IMR-90 (cell line): ENCODE data around the gene ODAD2. TPM values are rescaled to one million over a fixed set of nuclear protein-coding genes. Genes with fewer than 3 reads are reported as not detected.

Experiments used
- ATAC-seq: fragments of 200-7000 bp; cut with Tn5 transposase; 2 replicates; pipeline ENCODE4 v1.9.1; 2020; ENCODE audit warnings: low read depth, mild to moderate bottlenecking, moderate library complexity
- BruUV-seq: library from RNA; stranded (reverse); fragments of 400-500 nt; replicated peaks from 2 replicates; lab custom pipeline; 2021; lab: Mats Ljungman, UMichigan
- CTCF ChIA-PET: fragments of 300-600 bp; formaldehyde crosslinking; extraction: SDS; loops from one replicate; lab custom pipeline; 2021; ENCODE audit warnings: antibody characterized with exemption; lab: Yijun Ruan, JAX
- POLR2A ChIA-PET: fragments of 300-600 bp; sonication (Branson Sonifier 250); formaldehyde crosslinking; loops from one replicate; lab custom pipeline; 2022; ENCODE audit warnings: antibody characterized with exemption; ENCODE audit not compliant: unreplicated experiment; lab: Charles Lee
- DNase-seq: peaks from one replicate; pipeline ENCODE4 v3.0.0; 2013
- H2AFZ ChIP-seq: replicated peaks from 2 replicates; pipeline ENCODE3; 2013; ENCODE audit warnings: low read length, mild to moderate bottlenecking; ENCODE audit not compliant: poor library complexity
- H2AK5ac ChIP-seq: 2 replicates; pipeline ENCODE4 v1.6.1; 2013; ENCODE audit warnings: low read depth, low read length, inconsistent platforms
- H2AK9ac ChIP-seq: replicated peaks from 2 replicates; pipeline ENCODE3; 2013; ENCODE audit warnings: mild to moderate bottlenecking, low read depth, low read length, moderate library complexity; ENCODE audit not compliant: poor library complexity
- H2BK120ac ChIP-seq: 2 replicates; pipeline ENCODE4 v1.6.1; 2013; ENCODE audit warnings: low read depth, low read length, inconsistent platforms
- H2BK15ac ChIP-seq: 3 replicates; pipeline ENCODE4 v1.6.1; 2013; ENCODE audit warnings: low read depth, low read length, inconsistent platforms
- H2BK20ac ChIP-seq: 2 replicates; pipeline ENCODE4 v1.6.1; 2013; ENCODE audit warnings: low read depth, mild to moderate bottlenecking, inconsistent platforms, low read length, moderate library complexity
- H2BK5ac ChIP-seq: 2 replicates; pipeline ENCODE4 v1.6.1; 2013; ENCODE audit warnings: mild to moderate bottlenecking, low read depth, low read length, inconsistent platforms; ENCODE audit not compliant: poor library complexity, severe bottlenecking
- H3K14ac ChIP-seq: replicated peaks from 2 replicates; pipeline ENCODE4 v1.6.1; 2013; ENCODE audit warnings: low read depth, low read length, inconsistent platforms
- H3K18ac ChIP-seq: 2 replicates; pipeline ENCODE4 v1.6.1; 2013; ENCODE audit warnings: low read depth, low read length, control low read depth
- H3K23ac ChIP-seq: 2 replicates; pipeline ENCODE4 v1.6.1; 2013; ENCODE audit warnings: low read depth, low read length, inconsistent platforms
- H3K27ac ChIP-seq: 2 replicates; pipeline ENCODE4 v1.5.1; 2013; ENCODE audit warnings: mild to moderate bottlenecking, control low read depth, low read length; ENCODE audit not compliant: insufficient read depth
- H3K27me3 ChIP-seq: 2 replicates; pipeline ENCODE4 v1.6.1; 2013; ENCODE audit warnings: low read length; ENCODE audit not compliant: control insufficient read depth, insufficient read depth
- H3K36me3 ChIP-seq: 2 replicates; pipeline ENCODE4 v1.6.1; 2013; ENCODE audit warnings: low read length, mixed read lengths; ENCODE audit not compliant: control insufficient read depth, insufficient read depth
- H3K4ac ChIP-seq: 2 replicates; pipeline ENCODE4 v1.6.1; 2013; ENCODE audit warnings: low read depth, low read length, inconsistent platforms
- H3K4me1 ChIP-seq: 2 replicates; pipeline ENCODE4 v1.6.1; 2013; ENCODE audit warnings: low read length, mixed read lengths; ENCODE audit not compliant: control insufficient read depth, insufficient read depth
- H3K4me2 ChIP-seq: 2 replicates; pipeline ENCODE4 v1.6.1; 2013; ENCODE audit warnings: low read depth, mild to moderate bottlenecking, control low read depth, low read length, moderate library complexity
- H3K4me3 ChIP-seq: 2 replicates; pipeline ENCODE4 v1.5.1; 2013; ENCODE audit warnings: low read depth, mild to moderate bottlenecking, control low read depth, low read length, moderate library complexity; ENCODE audit not compliant: insufficient read depth
- H3K56ac ChIP-seq: 2 replicates; pipeline ENCODE4 v1.6.1; 2013; ENCODE audit warnings: low read length, inconsistent platforms; ENCODE audit not compliant: insufficient read depth; ENCODE audit errors: extremely low read depth
- H3K79me1 ChIP-seq, 2 experiments: 2 replicates each; pipeline ENCODE4 v1.6.1; 2013; ENCODE audit warnings: low read length in 2 of 2, inconsistent platforms in 1 of 2, low read depth in 1 of 2
- H3K9ac ChIP-seq: 2 replicates; pipeline ENCODE4 v1.6.1; 2013; ENCODE audit warnings: low read depth, low read length, control low read depth
- H3K9me1 ChIP-seq: 2 replicates; pipeline ENCODE4 v1.6.1; 2013; ENCODE audit warnings: low read length, inconsistent platforms; ENCODE audit not compliant: insufficient read depth
- H3K9me3 ChIP-seq: 2 replicates; pipeline ENCODE4 v1.6.1; 2013; ENCODE audit warnings: low read length; ENCODE audit not compliant: control insufficient read depth, insufficient read depth
- H4K20me1 ChIP-seq: 2 replicates; pipeline ENCODE4 v1.6.1; 2013; ENCODE audit warnings: low read length, inconsistent platforms; ENCODE audit not compliant: insufficient read depth
- H4K5ac ChIP-seq: 2 replicates; pipeline ENCODE4 v1.6.1; 2013; ENCODE audit warnings: mild to moderate bottlenecking, low read depth, low read length, control low read depth
- H4K8ac ChIP-seq, 2 experiments: 2 replicates each; pipeline ENCODE4 v1.6.1; 2013; ENCODE audit warnings: low read depth in 2 of 2, low read length in 2 of 2, control low read depth in 1 of 2, inconsistent platforms in 1 of 2
- H4K91ac ChIP-seq: 2 replicates; pipeline ENCODE4 v1.6.1; 2013; ENCODE audit warnings: low read depth, low read length, inconsistent platforms; ENCODE audit not compliant: insufficient read depth
- BHLHE40 ChIP-seq: fragments of 150-350 bp; IDR thresholded peaks from 2 replicates; pipeline ENCODE4 v1.6.1; 2016; ENCODE audit warnings: mild to moderate bottlenecking, low read depth, low read length
- CEBPB ChIP-seq: IDR thresholded peaks from 2 replicates; pipeline ENCODE4 v1.6.1; 2012; ENCODE audit warnings: low read depth, low read length, improper control_type of control experiment
- CHD1 ChIP-seq: IDR thresholded peaks from 2 replicates; pipeline ENCODE4 v1.6.1; 2012; ENCODE audit warnings: low read depth, low read length, improper control_type of control experiment
- FOS ChIP-seq: fragments of 150-350 bp; IDR thresholded peaks from 2 replicates; pipeline ENCODE4 v1.6.1; 2016; ENCODE audit warnings: low read depth, low read length
- MAFK ChIP-seq: IDR thresholded peaks from 2 replicates; pipeline ENCODE4 v1.6.1; 2012; ENCODE audit warnings: low read depth, low read length, improper control_type of control experiment
- MAZ ChIP-seq: IDR thresholded peaks from 2 replicates; pipeline ENCODE4 v1.6.1; 2012; ENCODE audit warnings: low read depth, mild to moderate bottlenecking, low read length, improper control_type of control experiment, moderate library complexity, borderline replicate concordance
- MXI1 ChIP-seq: IDR thresholded peaks from 2 replicates; pipeline ENCODE4 v1.6.1; 2012; ENCODE audit warnings: low read depth, mild to moderate bottlenecking, low read length, moderate library complexity, borderline replicate concordance
- NFE2L2 ChIP-seq: fragments of 150-350 bp; IDR thresholded peaks from 2 replicates; pipeline ENCODE4 v1.6.1; 2016; ENCODE audit warnings: low read depth, mild to moderate bottlenecking, low read length
- POLR2A ChIP-seq: IDR thresholded peaks from 2 replicates; pipeline ENCODE4 v1.6.1; 2012; ENCODE audit warnings: mild to moderate bottlenecking, low read depth, low read length
- RAD21 ChIP-seq: IDR thresholded peaks from 2 replicates; pipeline ENCODE4 v1.6.1; 2012; ENCODE audit warnings: low read length, improper control_type of control experiment
- RCOR1 ChIP-seq: IDR thresholded peaks from 2 replicates; pipeline ENCODE4 v1.6.1; 2012; ENCODE audit warnings: mild to moderate bottlenecking, low read length, improper control_type of control experiment; ENCODE audit not compliant: insufficient replicate concordance
- RFX5 ChIP-seq: IDR thresholded peaks from 2 replicates; pipeline ENCODE4 v1.8.0; 2012; ENCODE audit warnings: low read depth, mild to moderate bottlenecking, low read length, moderate library complexity
- SMC3 ChIP-seq: fragments of 150-350 bp; IDR thresholded peaks from 2 replicates; pipeline ENCODE4 v1.6.1; 2016; ENCODE audit warnings: low read depth, mild to moderate bottlenecking, antibody characterized with exemption, low read length, moderate library complexity
- WGBS, 2 experiments: methylation state at CpG; one replicate each; pipeline versions ENCODE4 v1.1.5 to v1.1.7; 2013; ENCODE audit warnings: missing lambda C conversion rate in 2 of 2; ENCODE audit not compliant: insufficient read length in 1 of 2; ENCODE audit errors: extremely low coverage in 2 of 2; 5-methylcytosine and 5-hydroxymethylcytosine counted together
- dilution Hi-C: fragments of 300-500 bp; cut with HindIII; formaldehyde crosslinking; loops from one replicate; pipeline ENCODE4 v1.14.3; 2018; ENCODE audit warnings: low sequenced_read_pairs; ENCODE audit not compliant: unreplicated experiment
- in situ Hi-C: fragments of 300-500 bp; cut with MboI; formaldehyde crosslinking; loops from 3 replicates; pipeline ENCODE4 v1.14.3; 2019; ENCODE audit warnings: low sequenced_read_pairs, inconsistent platforms, mixed read lengths
- intact Hi-C: fragments of 100-400 bp; cut with micrococcal nuclease; formaldehyde crosslinking; loops from 2 replicates; pipeline ENCODE4 v1.10.0; 2022
- polyA plus RNA-seq, 3 experiments: library from polyadenylated mRNA; depleted of rRNA; stranded (reverse); fragments of >200 nt; gene quantifications; 2 replicates each; pipeline ENCODE4 v1.2.3, GENCODE V29; 2012; ENCODE audit warnings: low replicate concordance in 1 of 3
- total RNA-seq: library from RNA; depleted of rRNA; stranded (reverse); fragments of >200 nt; gene quantifications from 2 replicates; pipeline ENCODE4 v1.2.3, GENCODE V29; 2012
- TF ChIP-seq, protein P1 (sequence below): fragments of 150-350 bp; IDR thresholded peaks from 2 replicates; pipeline ENCODE4 v1.6.1; 2016; ENCODE audit warnings: low read depth, mild to moderate bottlenecking, low read length, moderate library complexity, borderline replicate concordance
- TF ChIP-seq, protein P2 (sequence below): conservative IDR thresholded peaks from 2 replicates; pipeline ENCODE4 v1.5.1; 2012; ENCODE audit warnings: mild to moderate bottlenecking, low read depth, low read length, improper control_type of control experiment
- TF ChIP-seq, protein P3 (sequence below): fragments of 150-350 bp; IDR thresholded peaks from 2 replicates; pipeline ENCODE4 v1.6.1; 2017; ENCODE audit warnings: mild to moderate bottlenecking, antibody characterized with exemption, low read length, low read depth

ODAD2 gene
- total and polyA plus RNA-seq, 2 of the 4 experiments (the other 2 are of a cell fraction), result 0.53 to 0.72 TPM

DNA sequence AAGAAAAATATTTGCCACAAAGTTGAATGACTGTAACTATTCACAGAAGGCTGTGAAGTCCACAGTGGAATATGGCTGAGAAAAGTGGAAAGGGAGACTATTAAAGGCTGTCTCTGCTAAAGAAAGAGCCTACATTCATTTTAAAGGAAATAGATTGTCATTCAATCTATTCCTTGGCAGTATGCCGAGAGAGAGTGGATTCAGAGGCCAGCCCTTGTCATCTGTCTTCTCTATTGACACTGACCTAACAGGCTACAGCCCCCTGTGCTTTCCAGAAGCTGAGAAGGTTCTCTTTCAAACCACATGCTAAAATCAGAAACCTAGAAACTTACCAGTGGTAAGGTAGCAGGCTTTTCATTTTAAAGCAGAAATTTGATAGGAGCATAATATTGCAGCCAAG lies 12.1 kb downstream of the ODAD2 start:
- Histone ChIP-seq H4K20me1 (no peaks in the 10 kb centered on the region), H3K27ac (no peak overlapping the region), H4K5ac (no peak overlapping the region), H2BK120ac (no peak overlapping the region), H3K18ac (no peak overlapping the region), H3K9me1 (no peaks in the 10 kb centered on the region), H3K79me1 (no peaks in the 10 kb centered on the region), H3K9ac (no peak overlapping the region), H3K36me3 (no peaks in the 10 kb centered on the region), H3K23ac (no peak overlapping the region), H2BK15ac (no peak overlapping the region), H2AK9ac (no peak overlapping the region), H2AFZ (no peak overlapping the region), H2BK5ac (no peak overlapping the region), H3K9me3 (no peaks in the 10 kb centered on the region), H3K4me1 (no peaks in the 10 kb centered on the region), H4K91ac (no peak overlapping the region), H2BK20ac (no peak overlapping the region), H2AK5ac (no peak overlapping the region), H3K4me3 (no peak overlapping the region), H4K8ac (no peak overlapping the region), H3K4ac (no peak overlapping the region), H3K4me2 (no peak overlapping the region), H3K56ac (no peak overlapping the region), H3K14ac (no peak overlapping the region), H3K27me3 (no peaks in the 10 kb centered on the region)
- CTCF ChIA-PET, result no interaction called here
- WGBS, 2 experiments, result no CpG with 5 or more reads among the region's 1 CpG
- no peak for ATAC-seq
- TF ChIP-seq, protein P1, sequence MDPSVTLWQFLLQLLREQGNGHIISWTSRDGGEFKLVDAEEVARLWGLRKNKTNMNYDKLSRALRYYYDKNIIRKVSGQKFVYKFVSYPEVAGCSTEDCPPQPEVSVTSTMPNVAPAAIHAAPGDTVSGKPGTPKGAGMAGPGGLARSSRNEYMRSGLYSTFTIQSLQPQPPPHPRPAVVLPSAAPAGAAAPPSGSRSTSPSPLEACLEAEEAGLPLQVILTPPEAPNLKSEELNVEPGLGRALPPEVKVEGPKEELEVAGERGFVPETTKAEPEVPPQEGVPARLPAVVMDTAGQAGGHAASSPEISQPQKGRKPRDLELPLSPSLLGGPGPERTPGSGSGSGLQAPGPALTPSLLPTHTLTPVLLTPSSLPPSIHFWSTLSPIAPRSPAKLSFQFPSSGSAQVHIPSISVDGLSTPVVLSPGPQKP, result no peak
- TF ChIP-seq MXI1 (no peak), NFE2L2 (no peak), MAFK (no peak), POLR2A (no peak), CEBPB (no peak), RAD21 (no peak), MAZ (no peak), RCOR1 (no peak), BHLHE40 (no peak), RFX5 (no peak), SMC3 (no peak), CHD1 (no peak), FOS (no peak)
- TF ChIP-seq, protein P2, sequence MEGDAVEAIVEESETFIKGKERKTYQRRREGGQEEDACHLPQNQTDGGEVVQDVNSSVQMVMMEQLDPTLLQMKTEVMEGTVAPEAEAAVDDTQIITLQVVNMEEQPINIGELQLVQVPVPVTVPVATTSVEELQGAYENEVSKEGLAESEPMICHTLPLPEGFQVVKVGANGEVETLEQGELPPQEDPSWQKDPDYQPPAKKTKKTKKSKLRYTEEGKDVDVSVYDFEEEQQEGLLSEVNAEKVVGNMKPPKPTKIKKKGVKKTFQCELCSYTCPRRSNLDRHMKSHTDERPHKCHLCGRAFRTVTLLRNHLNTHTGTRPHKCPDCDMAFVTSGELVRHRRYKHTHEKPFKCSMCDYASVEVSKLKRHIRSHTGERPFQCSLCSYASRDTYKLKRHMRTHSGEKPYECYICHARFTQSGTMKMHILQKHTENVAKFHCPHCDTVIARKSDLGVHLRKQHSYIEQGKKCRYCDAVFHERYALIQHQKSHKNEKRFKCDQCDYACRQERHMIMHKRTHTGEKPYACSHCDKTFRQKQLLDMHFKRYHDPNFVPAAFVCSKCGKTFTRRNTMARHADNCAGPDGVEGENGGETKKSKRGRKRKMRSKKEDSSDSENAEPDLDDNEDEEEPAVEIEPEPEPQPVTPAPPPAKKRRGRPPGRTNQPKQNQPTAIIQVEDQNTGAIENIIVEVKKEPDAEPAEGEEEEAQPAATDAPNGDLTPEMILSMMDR, result no peak
- TF ChIP-seq, protein P3, sequence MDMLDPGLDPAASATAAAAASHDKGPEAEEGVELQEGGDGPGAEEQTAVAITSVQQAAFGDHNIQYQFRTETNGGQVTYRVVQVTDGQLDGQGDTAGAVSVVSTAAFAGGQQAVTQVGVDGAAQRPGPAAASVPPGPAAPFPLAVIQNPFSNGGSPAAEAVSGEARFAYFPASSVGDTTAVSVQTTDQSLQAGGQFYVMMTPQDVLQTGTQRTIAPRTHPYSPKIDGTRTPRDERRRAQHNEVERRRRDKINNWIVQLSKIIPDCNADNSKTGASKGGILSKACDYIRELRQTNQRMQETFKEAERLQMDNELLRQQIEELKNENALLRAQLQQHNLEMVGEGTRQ, result no peak
- no peak for DNase-seq
- BruUV-seq, result no TSS peak
- in situ Hi-C loops, result no loop called here
- intact Hi-C loops, result no loop called here
- dilution Hi-C loops, result no loop called here
- POLR2A ChIA-PET, result no interaction called here
